ENCODE results near the gene PARP6. TPM values are rescaled to one million over a fixed set of nuclear protein-coding genes. Genes with fewer than 3 reads are reported as not detected.

PARP6 gene
- total and polyA plus RNA-seq, 9 of the 15 experiments (the other 6 are each of a cell fraction or from before 2014, with no cell fraction given) = 14.8 to 83.2 (median 28.3) TPM

DNA sequence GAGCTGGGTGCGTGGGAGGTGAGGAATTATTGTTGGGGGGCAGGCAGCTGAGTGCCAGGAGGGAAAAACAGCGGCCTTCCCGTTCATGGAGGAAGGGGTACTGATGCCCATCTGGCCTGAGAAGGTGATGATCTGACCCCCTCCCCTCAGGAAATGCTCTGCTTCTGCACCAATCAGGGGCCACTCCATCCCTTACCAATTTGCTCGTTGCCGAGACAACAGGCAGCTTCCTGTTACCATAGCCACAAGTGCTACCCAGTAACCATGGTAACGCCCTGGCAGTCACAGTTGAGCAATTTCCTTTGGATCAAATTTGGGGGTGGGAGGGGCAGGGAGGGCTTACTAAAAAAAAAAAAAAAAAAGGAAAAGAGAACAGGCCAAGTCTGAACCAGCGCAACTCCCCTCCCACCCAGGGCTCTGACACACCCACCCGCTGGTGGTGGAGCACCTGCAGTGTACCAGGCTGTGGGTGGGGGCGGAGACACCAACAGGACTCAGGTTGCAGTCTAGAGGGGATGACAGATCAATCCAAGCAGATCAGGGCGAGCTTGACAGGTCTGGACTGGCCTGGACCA is 33.9 kb upstream of the PARP6 start (continued):
- TF ChIP-seq MBD2 (IDR thresholded peaks at IDR 0.05; ENCODE audit: borderline replicate concordance, low read depth) = peak; percentile 24; the same call in 1 of the 2 replicates
- no peak for TF ChIP-seq SMAD3 (CRISPR knock-in tag; conservative IDR thresholded peaks at IDR 0.05)
- no peak for TF ChIP-seq ZBTB7A (IDR thresholded peaks at IDR 0.05; ENCODE audit: borderline replicate concordance, control insufficient read depth, low read depth, low read length)
- no peak for TF ChIP-seq NCOA4 (IDR thresholded peaks at IDR 0.05; ENCODE audit: partially characterized antibody)
- no peak for TF ChIP-seq ETV6 (IDR thresholded peaks at IDR 0.05; ENCODE audit: borderline replicate concordance in 1 of 2, low read depth in 2 of 2, low read length in 1 of 2)
- no peak for TF ChIP-seq ETV6 (CRISPR knock-in tag; IDR thresholded peaks at IDR 0.05; ENCODE audit: borderline replicate concordance)
- TF ChIP-seq ZNF584 (CRISPR knock-in tag; IDR thresholded peaks at IDR 0.05; ENCODE audit: low read depth) = no peak
- peak; percentile 57 to 66; a peak in 3 of 4 replicates for TF ChIP-seq KDM1A (IDR thresholded peaks at IDR 0.05)
- TF ChIP-seq, protein P1, sequence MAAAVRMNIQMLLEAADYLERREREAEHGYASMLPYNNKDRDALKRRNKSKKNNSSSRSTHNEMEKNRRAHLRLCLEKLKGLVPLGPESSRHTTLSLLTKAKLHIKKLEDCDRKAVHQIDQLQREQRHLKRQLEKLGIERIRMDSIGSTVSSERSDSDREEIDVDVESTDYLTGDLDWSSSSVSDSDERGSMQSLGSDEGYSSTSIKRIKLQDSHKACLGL (CRISPR knock-in tag; IDR thresholded peaks at IDR 0.05; ENCODE audit: borderline replicate concordance, poor library complexity, severe bottlenecking) = no peak
- TF ChIP-seq HDAC8 (tag; IDR thresholded peaks at IDR 0.05) = no peak
- no peak for TF ChIP-seq TBL1XR1 (IDR thresholded peaks at IDR 0.05; ENCODE audit: low read length in 2 of 2)
- no peak for TF ChIP-seq CREBBP (IDR thresholded peaks at IDR 0.05; ENCODE audit: low read depth, low read length)
- TF ChIP-seq, protein P2, sequence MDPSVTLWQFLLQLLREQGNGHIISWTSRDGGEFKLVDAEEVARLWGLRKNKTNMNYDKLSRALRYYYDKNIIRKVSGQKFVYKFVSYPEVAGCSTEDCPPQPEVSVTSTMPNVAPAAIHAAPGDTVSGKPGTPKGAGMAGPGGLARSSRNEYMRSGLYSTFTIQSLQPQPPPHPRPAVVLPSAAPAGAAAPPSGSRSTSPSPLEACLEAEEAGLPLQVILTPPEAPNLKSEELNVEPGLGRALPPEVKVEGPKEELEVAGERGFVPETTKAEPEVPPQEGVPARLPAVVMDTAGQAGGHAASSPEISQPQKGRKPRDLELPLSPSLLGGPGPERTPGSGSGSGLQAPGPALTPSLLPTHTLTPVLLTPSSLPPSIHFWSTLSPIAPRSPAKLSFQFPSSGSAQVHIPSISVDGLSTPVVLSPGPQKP (CRISPR knock-in tag; IDR thresholded peaks at IDR 0.05) = no peak
- no peak for TF ChIP-seq CHCHD3 (CRISPR knock-in tag; IDR thresholded peaks at IDR 0.05)
- TF ChIP-seq EZH2 (IDR thresholded peaks at IDR 0.05; ENCODE audit: borderline replicate concordance, low read depth, low read length) = no peak
- TF ChIP-seq, protein P3, sequence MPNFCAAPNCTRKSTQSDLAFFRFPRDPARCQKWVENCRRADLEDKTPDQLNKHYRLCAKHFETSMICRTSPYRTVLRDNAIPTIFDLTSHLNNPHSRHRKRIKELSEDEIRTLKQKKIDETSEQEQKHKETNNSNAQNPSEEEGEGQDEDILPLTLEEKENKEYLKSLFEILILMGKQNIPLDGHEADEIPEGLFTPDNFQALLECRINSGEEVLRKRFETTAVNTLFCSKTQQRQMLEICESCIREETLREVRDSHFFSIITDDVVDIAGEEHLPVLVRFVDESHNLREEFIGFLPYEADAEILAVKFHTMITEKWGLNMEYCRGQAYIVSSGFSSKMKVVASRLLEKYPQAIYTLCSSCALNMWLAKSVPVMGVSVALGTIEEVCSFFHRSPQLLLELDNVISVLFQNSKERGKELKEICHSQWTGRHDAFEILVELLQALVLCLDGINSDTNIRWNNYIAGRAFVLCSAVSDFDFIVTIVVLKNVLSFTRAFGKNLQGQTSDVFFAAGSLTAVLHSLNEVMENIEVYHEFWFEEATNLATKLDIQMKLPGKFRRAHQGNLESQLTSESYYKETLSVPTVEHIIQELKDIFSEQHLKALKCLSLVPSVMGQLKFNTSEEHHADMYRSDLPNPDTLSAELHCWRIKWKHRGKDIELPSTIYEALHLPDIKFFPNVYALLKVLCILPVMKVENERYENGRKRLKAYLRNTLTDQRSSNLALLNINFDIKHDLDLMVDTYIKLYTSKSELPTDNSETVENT (CRISPR knock-in tag; IDR thresholded peaks at IDR 0.05) = no peak
- no peak for TF ChIP-seq ZBTB17 (CRISPR knock-in tag; IDR thresholded peaks at IDR 0.05)
- no peak for TF ChIP-seq LARP7 (IDR thresholded peaks at IDR 0.05)
- no peak for TF ChIP-seq ELK3 (CRISPR knock-in tag; IDR thresholded peaks at IDR 0.05)
- no peak for TF ChIP-seq NR2C2 (CRISPR knock-in tag; IDR thresholded peaks at IDR 0.05)
- TF ChIP-seq NR2C2 (tag; IDR thresholded peaks at IDR 0.05) = no peak
- peak; percentile 67 for TF ChIP-seq NEUROD1 (IDR thresholded peaks at IDR 0.05; ENCODE audit: borderline replicate concordance, low read depth, low read length, partially characterized antibody)
- no peak for TF ChIP-seq NFIX (CRISPR knock-in tag; IDR thresholded peaks at IDR 0.05; ENCODE audit: low read depth)
- TF ChIP-seq ZEB2 (IDR thresholded peaks at IDR 0.05) = no peak
- no peak for TF ChIP-seq SMARCC2 (IDR thresholded peaks at IDR 0.05; ENCODE audit: low read depth)
- peak in 1 of 2 experiments; percentile 87; a peak in 2 of 4 replicates for TF ChIP-seq CSDE1 (IDR thresholded peaks at IDR 0.05)
- no peak for TF ChIP-seq SUPT5H (IDR thresholded peaks at IDR 0.05)
